Measurements from ENCODE around the gene ATXN7L1.

Gene ATXN7L1

DNA sequence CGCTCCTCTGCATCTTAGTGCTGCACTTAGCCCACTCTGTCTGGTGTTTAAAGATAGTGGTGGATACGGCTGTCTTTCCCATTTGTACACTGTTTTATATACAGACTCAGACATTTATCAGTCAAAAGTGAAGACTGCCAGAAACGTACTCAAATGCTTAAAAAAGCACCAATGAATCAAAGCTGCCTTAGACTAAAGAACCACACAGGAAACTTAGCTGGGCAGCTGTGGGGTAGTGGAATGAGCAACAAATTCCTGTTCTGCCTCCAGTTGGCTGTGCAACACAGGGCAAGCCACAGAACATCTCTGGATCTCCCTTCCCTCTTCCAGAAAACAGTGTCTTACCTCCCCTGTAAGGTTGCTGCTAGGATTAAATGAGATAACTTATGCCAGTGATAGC, 76.0 kb downstream of the ATXN7L1 start:
- no peak for TF ChIP-seq CTCF (IDR thresholded peaks at IDR 0.05; ENCODE audit: control extremely low read depth, extremely low read depth, low read depth, missing control alignments)
- CTCF ChIA-PET = interaction anchor here (1.1 to 1.8 kb wide), 2 partner anchors 9 to 35 kb away, joined by 3 to 5 read pairs; no protein-coding TSS in a partner anchor
- no peak for DNase-seq (ENCODE audit: extremely low spot score)
- POLR2A ChIA-PET = no interaction called here

DNA sequence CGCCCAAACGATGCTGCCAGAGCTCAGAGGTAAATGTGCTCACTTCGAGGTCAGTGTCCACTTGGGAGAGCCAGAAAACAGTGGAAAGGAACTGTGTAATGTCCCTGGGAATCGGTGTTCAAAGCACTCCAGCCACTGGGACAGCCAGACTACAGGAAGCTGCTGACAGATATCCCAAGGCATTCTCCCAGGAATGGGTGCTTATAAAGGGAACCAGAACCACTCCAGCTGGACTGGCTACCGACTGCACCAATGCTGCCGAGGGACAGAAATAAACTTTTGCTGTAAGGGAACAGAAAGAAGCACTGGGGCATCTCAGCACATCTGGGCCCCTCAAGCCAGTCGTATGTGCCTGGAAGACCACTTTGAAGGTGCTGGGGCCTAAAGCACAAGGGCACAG, 76.7 kb downstream of the ATXN7L1 start:
- no peak for TF ChIP-seq CTCF (IDR thresholded peaks at IDR 0.05; ENCODE audit: control extremely low read depth, extremely low read depth, low read depth, missing control alignments)
- CTCF ChIA-PET = interaction anchor here (1.1 to 1.8 kb wide), 3 partner anchors 9 to 34 kb away, joined by 3 to 5 read pairs (median 3); no protein-coding TSS in a partner anchor
- POLR2A ChIA-PET = no interaction called here
- DNase-seq (ENCODE audit: extremely low spot score) = no peak

- no peak for TF ChIP-seq CTCF (IDR thresholded peaks at IDR 0.05; ENCODE audit: control extremely low read depth, extremely low read depth, low read depth, missing control alignments)
- ChIA-PET CTCF (interaction anchor here (1.3 to 1.8 kb wide), 2 partner anchors 10 to 12 kb away, joined by 3 to 5 read pairs; no protein-coding TSS in a partner anchor), POLR2A (no interaction called here)
- no peak for DNase-seq (ENCODE audit: extremely low spot score)
Measured at GRCh38 chr7:105799006-105799405, 77.4 kb downstream of the ATXN7L1 start.

- TF ChIP-seq CTCF (IDR thresholded peaks at IDR 0.05; ENCODE audit: control extremely low read depth, extremely low read depth, low read depth, missing control alignments) = no peak
- DNase-seq (ENCODE audit: extremely low spot score) = no peak
- ChIA-PET POLR2A (no interaction called here), CTCF (interaction anchor here (1.3 to 1.4 kb wide), 2 partner anchors 10 to 31 kb away, joined by 3 to 5 read pairs; no protein-coding TSS in a partner anchor)
Measured at GRCh38 chr7:105797652-105798051, 78.7 kb downstream of the ATXN7L1 start.

GRCh38 chr7:105796365-105796764, 80.0 kb downstream of the ATXN7L1 start:
- TF ChIP-seq CTCF (IDR thresholded peaks at IDR 0.05; ENCODE audit: control extremely low read depth, extremely low read depth, low read depth, missing control alignments) = no peak
- ChIA-PET POLR2A (no interaction called here), CTCF (interaction anchor here (0.8 to 2.0 kb wide), 8 partner anchors 9 to 261 kb away, joined by 3 to 7 read pairs (median 4); no protein-coding TSS in a partner anchor)
- no peak for DNase-seq (ENCODE audit: extremely low spot score)

GRCh38 chr7:105794741-105795729, 81.4 kb downstream of the ATXN7L1 start:
- ChIA-PET POLR2A (no interaction called here), CTCF (interaction anchor here (0.7 to 2.0 kb wide), 7 partner anchors 9 to 263 kb away, joined by 3 to 7 read pairs (median 3); no protein-coding TSS in a partner anchor)
- no peak for TF ChIP-seq CTCF (IDR thresholded peaks at IDR 0.05; ENCODE audit: control extremely low read depth, extremely low read depth, low read depth, missing control alignments)
- DNase-seq (ENCODE audit: extremely low spot score) = no peak

All from GM10248 (cell line).